Heart right ventricle (tissue), 16 donors: Measurements from ENCODE around the gene LPCAT1. TPM values are rescaled to one million over a fixed set of nuclear protein-coding genes. Genes with fewer than 3 reads are reported as not detected.
A peak's percentile ranks its signal among the peaks of the same experiment; 100 is the strongest.

Experiments used
- ATAC-seq, 8 donors: fragments of 200-7000 bp; cut with Tn5 transposase; one replicate each; pipeline ENCODE4 v1.9.1; 2020; ENCODE audit warnings: mild to moderate bottlenecking in 8 of 8, moderate library complexity in 8 of 8, moderate number of reproducible peaks in 1 of 8
- DNase-seq, 2 donors: peaks; one replicate each; pipeline ENCODE4 v3.0.0-alpha.2; 2020
- H3K27ac ChIP-seq, 10 donors: fragments of 200-600 bp; sonication (generic) in 2 of 10; one replicate each; pipeline versions ENCODE4 v1.5.0 to v1.8.0; 2020 to 2022; ENCODE audit warnings: mild to moderate bottlenecking in 3 of 10
- H3K27me3 ChIP-seq, 7 donors: fragments of 200-600 bp; one replicate each; pipeline ENCODE4 v1.8.0; 2021 to 2022; ENCODE audit warnings: mild to moderate bottlenecking in 2 of 7
- H3K36me3 ChIP-seq, 9 donors: fragments of 200-600 bp; sonication (generic) in 1 of 9; one replicate each; pipeline versions ENCODE4 v1.5.0 to v1.8.0; 2020 to 2022; ENCODE audit warnings: mild to moderate bottlenecking in 2 of 9
- H3K4me1 ChIP-seq, 9 donors: fragments of 200-600 bp; sonication (generic) in 1 of 9; one replicate each; pipeline versions ENCODE4 v1.5.0 to v1.8.0; 2020 to 2022; ENCODE audit warnings: mild to moderate bottlenecking in 4 of 9
- H3K4me3 ChIP-seq, 10 donors: fragments of 200-600 bp; sonication (generic) in 2 of 10; one replicate each; pipeline versions ENCODE4 v1.5.0 to v1.8.0; 2020 to 2022; ENCODE audit warnings: mild to moderate bottlenecking in 7 of 10, moderate library complexity in 2 of 10
- H3K9me3 ChIP-seq, 11 donors: fragments of 200-600 bp in 10 of 11; sonication (generic) in 2 of 11; one replicate each; pipeline versions ENCODE4 v1.5.0 to v1.8.0; 2013 to 2022; ENCODE audit warnings: mild to moderate bottlenecking in 2 of 11, control low read depth in 1 of 11, moderate library complexity in 1 of 11
- WGBS, 2 donors: extraction: QIAGEN DNeasy Blood & Tissue Kit; methylation state at CpG; one replicate each; pipeline ENCODE4 v1.1.7; 2013; ENCODE audit warnings: inconsistent platforms in 1 of 2; 5-methylcytosine and 5-hydroxymethylcytosine counted together
- intact Hi-C, 10 donors: fragments of 100-400 bp; cut with DNase I; formaldehyde crosslinking; loops; one replicate each; pipeline versions ENCODE4 v1.11.1 to v1.14.2; 2022
- polyA plus RNA-seq, 2 donors: library from polyadenylated mRNA; stranded (reverse); fragments of 200-250 nt; gene quantifications; one replicate each; pipeline ENCODE4 v1.2.3, GENCODE V29; 2013
- total RNA-seq, 10 donors: library from RNA; stranded (reverse); fragmentation: NEBNext Ultra II Directional in 3 of 10; extraction: Animal tissue kit (Norgen Biotek cat#: 25700) in 3 of 10; gene quantifications; one replicate each; pipeline versions ENCODE4 v1.2.1 to v1.2.4, GENCODE V29; 2021 to 2023
- TF ChIP-seq, protein P1 (sequence below), 9 donors: fragments of 200-600 bp; sonication (generic) in 2 of 9; IDR thresholded peaks; one replicate each; pipeline versions ENCODE4 v1.5.0 to v1.8.0; 2021 to 2022; ENCODE audit warnings: antibody characterized with exemption in 9 of 9, mild to moderate bottlenecking in 5 of 9, moderate library complexity in 1 of 9
- donor health status: Arrhythmogenic right ventricular cardiomyopathy.
- donor health status: ischemic (EF 13 %, LVEDD 7.1; RV severe dilation, severe dysfunction).
- donor health status: healthy with polysubstance abuse.
- donor health status: DM: no; HTN: yes; CAD: no.
- donor health status: DM: no; HTN: no; CAD: no.
- donor health status: ischemic (EF 25% LVEDD 6.9; RV normal size, moderate dysfunction).
- donor health status: ischemic (EF 25% LVEDD 5.7; RV mildly dilated, moderate dysfunction).
- donor health status: healthy.
- donor health status: DM: yes; HTN: yes; CAD: no.
- donor health status: Ischemic cardiomyopathy.
- donor health status: ischemic (EF 35%, LVEDD 5.7; RV mildly dilated, moderate dysfunction).
- donor health status: nonischemic (EF 11% LVEDD 7.7; RV severe dilation, severe dysfunction).
- donor health status: DM: yes; HTN: yes; CAD: no.
- donor health status: PGD.
- donor health status: ischemic (EF 29% LVEDD 5.4; RV normal size, mild dysfunction).
- donor health status: nonischemic (EF 23%, LVEDD 6.1; RV moderate dilation, normal function).

LPCAT1 gene
- total and polyA plus RNA-seq, 12 donors = 5.6 to 25.5 (median 9.6) TPM

DNA sequence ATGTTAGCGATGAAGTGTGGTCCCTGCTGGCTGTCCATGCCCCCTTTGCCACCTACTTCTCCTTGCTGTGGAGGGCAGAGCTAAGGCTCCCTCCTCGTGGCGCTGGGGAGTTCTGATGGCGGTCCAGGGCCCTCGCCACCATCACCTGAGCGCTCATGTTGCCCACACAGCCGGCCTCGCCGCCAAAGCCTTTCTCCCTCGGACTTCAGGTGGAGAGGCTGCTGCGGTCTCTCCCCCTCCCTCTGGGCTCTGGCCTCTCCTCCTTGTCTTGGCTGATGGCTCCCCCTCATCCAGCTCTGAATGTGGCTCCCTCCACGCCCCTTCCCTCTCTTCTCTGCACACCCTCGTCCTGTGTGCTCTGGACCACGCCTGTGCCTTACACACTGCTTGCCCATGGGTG is 14.5 kb upstream of the LPCAT1 start:
- WGBS, 2 donors = 94 to 96% methylated on average over 14 of the region's 14 CpGs
- no peak for DNase-seq
- peaks cover 0 to 31% (median 3%) of the 10 kb centered on the region in 9 donors for H3K4me1 ChIP-seq
- H3K9me3 ChIP-seq = no peaks in the 10 kb centered on the region
- no peaks in the 10 kb centered on the region for H3K27me3 ChIP-seq
- no peak for ATAC-seq
- H3K4me3 ChIP-seq = no peak overlapping the region
- no peak overlapping the region for H3K27ac ChIP-seq
- no peaks in the 10 kb centered on the region for H3K36me3 ChIP-seq
- TF ChIP-seq, protein P1, sequence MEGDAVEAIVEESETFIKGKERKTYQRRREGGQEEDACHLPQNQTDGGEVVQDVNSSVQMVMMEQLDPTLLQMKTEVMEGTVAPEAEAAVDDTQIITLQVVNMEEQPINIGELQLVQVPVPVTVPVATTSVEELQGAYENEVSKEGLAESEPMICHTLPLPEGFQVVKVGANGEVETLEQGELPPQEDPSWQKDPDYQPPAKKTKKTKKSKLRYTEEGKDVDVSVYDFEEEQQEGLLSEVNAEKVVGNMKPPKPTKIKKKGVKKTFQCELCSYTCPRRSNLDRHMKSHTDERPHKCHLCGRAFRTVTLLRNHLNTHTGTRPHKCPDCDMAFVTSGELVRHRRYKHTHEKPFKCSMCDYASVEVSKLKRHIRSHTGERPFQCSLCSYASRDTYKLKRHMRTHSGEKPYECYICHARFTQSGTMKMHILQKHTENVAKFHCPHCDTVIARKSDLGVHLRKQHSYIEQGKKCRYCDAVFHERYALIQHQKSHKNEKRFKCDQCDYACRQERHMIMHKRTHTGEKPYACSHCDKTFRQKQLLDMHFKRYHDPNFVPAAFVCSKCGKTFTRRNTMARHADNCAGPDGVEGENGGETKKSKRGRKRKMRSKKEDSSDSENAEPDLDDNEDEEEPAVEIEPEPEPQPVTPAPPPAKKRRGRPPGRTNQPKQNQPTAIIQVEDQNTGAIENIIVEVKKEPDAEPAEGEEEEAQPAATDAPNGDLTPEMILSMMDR (IDR thresholded peaks at IDR 0.05) = no peak
- intact Hi-C loops = no loop called here

DNA sequence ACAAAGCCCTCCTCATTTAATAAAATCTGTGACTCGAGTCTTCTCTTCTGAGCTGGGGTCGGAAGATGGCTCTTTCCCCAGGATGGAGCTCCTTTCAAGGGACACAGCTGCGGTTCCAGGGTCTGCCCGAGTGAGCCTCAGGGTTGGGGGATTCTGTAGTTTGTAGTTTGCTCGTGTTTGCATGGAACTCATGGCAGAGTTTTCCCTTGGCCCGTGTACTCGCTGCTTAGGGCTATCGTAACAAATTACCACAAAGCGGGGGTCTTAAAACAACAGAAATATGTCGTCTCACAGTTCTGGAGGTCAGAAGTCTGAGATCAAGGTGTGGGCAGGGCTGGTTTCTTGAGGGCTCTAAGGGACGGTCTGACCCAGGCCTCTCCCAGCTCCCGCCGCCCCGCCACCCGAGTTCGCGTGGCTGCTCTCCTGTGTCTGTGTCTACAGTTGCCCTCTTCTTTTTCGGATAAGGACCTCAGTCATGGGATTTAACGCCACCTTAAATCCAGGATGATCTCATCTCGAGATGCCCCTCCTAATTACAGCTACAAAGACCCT is 13.9 kb upstream of the LPCAT1 start:
- TF ChIP-seq, protein P1 (IDR thresholded peaks at IDR 0.05) = no peak
- DNase-seq (no peak), ATAC-seq (no peak)
- H3K27me3 ChIP-seq = no peaks in the 10 kb centered on the region
- no peaks in the 10 kb centered on the region for H3K9me3 ChIP-seq
- H3K4me3 ChIP-seq = no peak overlapping the region
- intact Hi-C loops = no loop called here
- H3K4me1 ChIP-seq = peaks cover 0 to 28% (median 3%) of the 10 kb centered on the region in 9 donors
- H3K36me3 ChIP-seq = no peaks in the 10 kb centered on the region
- 94% methylated on average over 20 of the region's 20 CpGs for WGBS, 2 donors
- H3K27ac ChIP-seq = peak overlapping the region in 1 of 10 donors; percentile 84

DNA sequence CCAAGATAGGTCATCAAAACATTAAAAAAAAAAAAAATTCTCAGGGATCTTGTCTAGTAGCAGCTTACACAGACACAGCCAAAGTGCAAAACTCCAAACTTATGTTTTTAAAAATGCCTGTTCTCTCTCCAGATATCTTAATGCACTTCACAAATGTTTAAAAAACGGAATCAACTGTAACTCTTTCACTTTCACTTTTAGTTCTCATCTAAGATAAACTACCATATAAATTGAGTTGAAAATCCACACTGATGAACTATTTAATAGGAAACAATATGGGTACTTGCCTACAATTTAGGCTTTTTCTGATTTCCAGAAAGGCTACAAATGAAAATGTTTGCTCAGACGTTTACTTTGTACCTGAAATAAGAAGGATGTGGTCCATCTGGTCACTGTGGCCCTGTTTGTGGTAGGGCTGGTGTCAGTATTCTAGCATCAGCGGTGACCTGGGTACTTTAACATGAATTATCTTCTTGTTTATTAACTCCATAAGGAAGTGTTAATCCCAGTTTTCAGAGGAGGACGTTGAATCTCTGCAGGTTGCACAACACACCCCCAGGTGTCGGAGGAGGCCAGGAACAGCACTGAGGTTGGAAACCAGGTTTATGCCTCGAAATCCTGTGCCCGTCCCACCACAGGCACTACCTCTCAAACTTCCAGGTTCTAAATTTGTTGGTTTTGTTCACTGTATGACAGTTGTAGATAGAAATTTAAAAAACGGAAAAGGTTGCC is 13.3 kb upstream of the LPCAT1 start:
- DNase-seq (no peak), ATAC-seq (no peak)
- intact Hi-C loops = no loop called here
- Histone ChIP-seq H3K36me3 (no peaks in the 10 kb centered on the region), H3K27ac (peak overlapping the region in 3 of 10 donors; percentile 22 to 84 (median 39)), H3K4me1 (peaks cover 0 to 22% (median 3%) of the 10 kb centered on the region in 9 donors), H3K27me3 (no peaks in the 10 kb centered on the region), H3K4me3 (peak overlapping the region in 6 of 10 donors; percentile 18 to 40 (median 31)), H3K9me3 (no peaks in the 10 kb centered on the region)
- 74 to 80% methylated on average over 8 of the region's 8 CpGs for WGBS, 2 donors
- TF ChIP-seq, protein P1 (IDR thresholded peaks at IDR 0.05) = no peak

DNA sequence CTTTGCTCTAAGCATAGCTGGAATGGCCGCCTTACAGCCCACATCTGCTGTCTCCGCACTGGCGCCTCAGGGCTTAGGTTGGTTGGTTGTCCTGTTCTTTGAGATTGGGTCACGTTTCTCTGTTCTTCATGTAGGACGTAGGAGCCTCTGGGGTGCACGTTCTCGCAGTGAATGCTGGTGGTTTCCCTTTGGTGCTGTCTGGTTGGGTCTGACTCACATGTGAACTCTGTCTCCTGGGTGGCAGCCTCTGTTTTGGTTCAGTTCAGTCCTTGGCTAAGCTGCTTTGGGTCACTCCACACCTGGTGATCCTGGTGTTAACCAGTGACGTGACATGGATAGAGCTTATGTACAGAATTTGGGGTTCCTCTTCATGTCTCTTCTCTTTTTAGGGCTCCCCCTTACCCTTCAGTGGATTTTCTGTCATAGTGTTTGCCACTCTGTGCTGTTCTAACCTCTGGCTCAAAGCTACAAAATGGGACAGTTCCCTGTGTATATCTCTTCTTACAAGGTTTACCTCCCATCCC is 12.6 kb upstream of the LPCAT1 start:
- Histone ChIP-seq H3K4me3 (peak overlapping the region in 6 of 10 donors; percentile 18 to 40 (median 31)), H3K36me3 (no peaks in the 10 kb centered on the region), H3K27ac (peak overlapping the region in 2 of 10 donors; percentile 22 to 84), H3K4me1 (peaks cover 0 to 15% (median 0%) of the 10 kb centered on the region in 9 donors), H3K27me3 (no peaks in the 10 kb centered on the region), H3K9me3 (no peaks in the 10 kb centered on the region)
- DNase-seq (no peak), ATAC-seq (peak in 2 of 8 donors; percentile 31 to 55)
- TF ChIP-seq, protein P1 (IDR thresholded peaks at IDR 0.05) = no peak
- intact Hi-C loops = no loop called here
- WGBS, 2 donors = 78 to 91% methylated on average over 8 of the region's 8 CpGs
